ENCODE results near the gene ADAP2. TPM values are rescaled to one million over a fixed set of nuclear protein-coding genes. Genes with fewer than 3 reads are reported as not detected.
A peak's percentile ranks its signal among the peaks of the same experiment; 100 is the strongest.

ADAP2 gene
- total and polyA plus RNA-seq, 2 of the 8 experiments (the other 6 are each of a cell fraction or from before 2014, with no cell fraction given): 0.76 to 1.1 TPM

DNA sequence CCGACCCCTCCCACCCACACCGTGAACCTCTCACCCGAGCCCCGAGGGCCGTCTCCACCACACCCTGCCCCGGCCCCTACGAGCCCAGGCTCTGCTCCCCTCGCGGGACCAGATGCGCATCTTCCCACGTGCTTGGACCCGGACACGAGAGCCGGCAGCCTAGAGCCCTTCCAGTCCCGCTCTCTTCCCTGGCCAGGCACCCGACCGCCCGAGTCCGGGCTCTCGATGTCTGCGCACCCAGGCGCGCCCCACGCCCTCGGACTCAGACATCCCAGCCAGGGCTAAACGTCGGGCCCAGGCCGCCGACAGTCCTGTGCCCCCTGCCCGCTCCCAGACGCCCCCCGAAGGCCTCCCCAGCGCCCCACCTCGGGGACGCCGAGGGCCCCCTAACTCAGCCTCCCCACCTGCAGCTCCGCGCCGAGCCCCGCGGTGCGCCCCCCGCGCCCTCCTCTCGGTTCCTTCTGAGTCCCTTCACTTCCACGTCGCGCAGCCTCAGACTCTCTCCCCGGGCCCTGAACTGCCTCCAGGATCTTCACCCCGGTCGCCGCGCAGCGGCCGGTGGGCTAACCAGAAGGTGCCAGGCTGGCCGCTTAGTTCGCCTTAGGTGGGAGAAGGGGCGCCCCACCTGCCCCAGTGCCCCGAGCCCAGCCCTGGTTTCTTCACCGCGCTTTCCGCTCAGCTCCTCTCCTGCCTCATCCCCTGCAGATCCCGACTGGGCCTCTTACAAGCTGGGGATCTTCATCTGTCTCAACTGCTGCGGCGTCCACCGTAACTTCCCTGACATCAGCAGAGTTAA, 688 bp downstream of the ADAP2 start (continued):
- TF ChIP-seq, protein P1, sequence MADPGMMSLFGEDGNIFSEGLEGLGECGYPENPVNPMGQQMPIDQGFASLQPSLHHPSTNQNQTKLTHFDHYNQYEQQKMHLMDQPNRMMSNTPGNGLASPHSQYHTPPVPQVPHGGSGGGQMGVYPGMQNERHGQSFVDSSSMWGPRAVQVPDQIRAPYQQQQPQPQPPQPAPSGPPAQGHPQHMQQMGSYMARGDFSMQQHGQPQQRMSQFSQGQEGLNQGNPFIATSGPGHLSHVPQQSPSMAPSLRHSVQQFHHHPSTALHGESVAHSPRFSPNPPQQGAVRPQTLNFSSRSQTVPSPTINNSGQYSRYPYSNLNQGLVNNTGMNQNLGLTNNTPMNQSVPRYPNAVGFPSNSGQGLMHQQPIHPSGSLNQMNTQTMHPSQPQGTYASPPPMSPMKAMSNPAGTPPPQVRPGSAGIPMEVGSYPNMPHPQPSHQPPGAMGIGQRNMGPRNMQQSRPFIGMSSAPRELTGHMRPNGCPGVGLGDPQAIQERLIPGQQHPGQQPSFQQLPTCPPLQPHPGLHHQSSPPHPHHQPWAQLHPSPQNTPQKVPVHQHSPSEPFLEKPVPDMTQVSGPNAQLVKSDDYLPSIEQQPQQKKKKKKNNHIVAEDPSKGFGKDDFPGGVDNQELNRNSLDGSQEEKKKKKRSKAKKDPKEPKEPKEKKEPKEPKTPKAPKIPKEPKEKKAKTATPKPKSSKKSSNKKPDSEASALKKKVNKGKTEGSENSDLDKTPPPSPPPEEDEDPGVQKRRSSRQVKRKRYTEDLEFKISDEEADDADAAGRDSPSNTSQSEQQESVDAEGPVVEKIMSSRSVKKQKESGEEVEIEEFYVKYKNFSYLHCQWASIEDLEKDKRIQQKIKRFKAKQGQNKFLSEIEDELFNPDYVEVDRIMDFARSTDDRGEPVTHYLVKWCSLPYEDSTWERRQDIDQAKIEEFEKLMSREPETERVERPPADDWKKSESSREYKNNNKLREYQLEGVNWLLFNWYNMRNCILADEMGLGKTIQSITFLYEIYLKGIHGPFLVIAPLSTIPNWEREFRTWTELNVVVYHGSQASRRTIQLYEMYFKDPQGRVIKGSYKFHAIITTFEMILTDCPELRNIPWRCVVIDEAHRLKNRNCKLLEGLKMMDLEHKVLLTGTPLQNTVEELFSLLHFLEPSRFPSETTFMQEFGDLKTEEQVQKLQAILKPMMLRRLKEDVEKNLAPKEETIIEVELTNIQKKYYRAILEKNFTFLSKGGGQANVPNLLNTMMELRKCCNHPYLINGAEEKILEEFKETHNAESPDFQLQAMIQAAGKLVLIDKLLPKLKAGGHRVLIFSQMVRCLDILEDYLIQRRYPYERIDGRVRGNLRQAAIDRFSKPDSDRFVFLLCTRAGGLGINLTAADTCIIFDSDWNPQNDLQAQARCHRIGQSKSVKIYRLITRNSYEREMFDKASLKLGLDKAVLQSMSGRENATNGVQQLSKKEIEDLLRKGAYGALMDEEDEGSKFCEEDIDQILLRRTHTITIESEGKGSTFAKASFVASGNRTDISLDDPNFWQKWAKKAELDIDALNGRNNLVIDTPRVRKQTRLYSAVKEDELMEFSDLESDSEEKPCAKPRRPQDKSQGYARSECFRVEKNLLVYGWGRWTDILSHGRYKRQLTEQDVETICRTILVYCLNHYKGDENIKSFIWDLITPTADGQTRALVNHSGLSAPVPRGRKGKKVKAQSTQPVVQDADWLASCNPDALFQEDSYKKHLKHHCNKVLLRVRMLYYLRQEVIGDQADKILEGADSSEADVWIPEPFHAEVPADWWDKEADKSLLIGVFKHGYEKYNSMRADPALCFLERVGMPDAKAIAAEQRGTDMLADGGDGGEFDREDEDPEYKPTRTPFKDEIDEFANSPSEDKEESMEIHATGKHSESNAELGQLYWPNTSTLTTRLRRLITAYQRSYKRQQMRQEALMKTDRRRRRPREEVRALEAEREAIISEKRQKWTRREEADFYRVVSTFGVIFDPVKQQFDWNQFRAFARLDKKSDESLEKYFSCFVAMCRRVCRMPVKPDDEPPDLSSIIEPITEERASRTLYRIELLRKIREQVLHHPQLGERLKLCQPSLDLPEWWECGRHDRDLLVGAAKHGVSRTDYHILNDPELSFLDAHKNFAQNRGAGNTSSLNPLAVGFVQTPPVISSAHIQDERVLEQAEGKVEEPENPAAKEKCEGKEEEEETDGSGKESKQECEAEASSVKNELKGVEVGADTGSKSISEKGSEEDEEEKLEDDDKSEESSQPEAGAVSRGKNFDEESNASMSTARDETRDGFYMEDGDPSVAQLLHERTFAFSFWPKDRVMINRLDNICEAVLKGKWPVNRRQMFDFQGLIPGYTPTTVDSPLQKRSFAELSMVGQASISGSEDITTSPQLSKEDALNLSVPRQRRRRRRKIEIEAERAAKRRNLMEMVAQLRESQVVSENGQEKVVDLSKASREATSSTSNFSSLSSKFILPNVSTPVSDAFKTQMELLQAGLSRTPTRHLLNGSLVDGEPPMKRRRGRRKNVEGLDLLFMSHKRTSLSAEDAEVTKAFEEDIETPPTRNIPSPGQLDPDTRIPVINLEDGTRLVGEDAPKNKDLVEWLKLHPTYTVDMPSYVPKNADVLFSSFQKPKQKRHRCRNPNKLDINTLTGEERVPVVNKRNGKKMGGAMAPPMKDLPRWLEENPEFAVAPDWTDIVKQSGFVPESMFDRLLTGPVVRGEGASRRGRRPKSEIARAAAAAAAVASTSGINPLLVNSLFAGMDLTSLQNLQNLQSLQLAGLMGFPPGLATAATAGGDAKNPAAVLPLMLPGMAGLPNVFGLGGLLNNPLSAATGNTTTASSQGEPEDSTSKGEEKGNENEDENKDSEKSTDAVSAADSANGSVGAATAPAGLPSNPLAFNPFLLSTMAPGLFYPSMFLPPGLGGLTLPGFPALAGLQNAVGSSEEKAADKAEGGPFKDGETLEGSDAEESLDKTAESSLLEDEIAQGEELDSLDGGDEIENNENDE (IDR thresholded peaks at IDR 0.05; ENCODE audit: insufficient replicate concordance, low read length): no peak
- TF ChIP-seq NRF1 (IDR thresholded peaks at IDR 0.05; ENCODE audit: low read depth, low read length) (no peak), SP1 (IDR thresholded peaks at IDR 0.05; ENCODE audit: low read depth, low read length) (no peak), SIN3A (conservative IDR thresholded peaks at IDR 0.05 in 1 of 2, IDR thresholded peaks at IDR 0.05 in 1 of 2; ENCODE audit: low read depth in 1 of 2, low read length in 2 of 2) (no peak), SRF (IDR thresholded peaks at IDR 0.05; ENCODE audit: low read depth, low read length) (no peak), KDM4A (IDR thresholded peaks at IDR 0.05; ENCODE audit: low read depth, low read length, severe bottlenecking) (peak; percentile 51), SIX5 (IDR thresholded peaks at IDR 0.05; ENCODE audit: low read depth, low read length) (no peak)
- TF ChIP-seq, protein P2, sequence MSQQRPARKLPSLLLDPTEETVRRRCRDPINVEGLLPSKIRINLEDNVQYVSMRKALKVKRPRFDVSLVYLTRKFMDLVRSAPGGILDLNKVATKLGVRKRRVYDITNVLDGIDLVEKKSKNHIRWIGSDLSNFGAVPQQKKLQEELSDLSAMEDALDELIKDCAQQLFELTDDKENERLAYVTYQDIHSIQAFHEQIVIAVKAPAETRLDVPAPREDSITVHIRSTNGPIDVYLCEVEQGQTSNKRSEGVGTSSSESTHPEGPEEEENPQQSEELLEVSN (IDR thresholded peaks at IDR 0.05): peak; percentile 45; the same call in 1 of the 2 replicates

All from H1 (cell line).